Erythroblast (primary cell): ENCODE results near the gene NEK8.
A peak's percentile ranks its signal among the peaks of the same experiment; 100 is the strongest.
"Not testable (repeated sequence)": the region's sequence is repeated elsewhere in the genome, so short reads cannot be mapped to it uniquely, and the experiment has no call there.

ENCODE experiments used
- DNase-seq, 2 experiments: peaks; one replicate each; lab custom pipeline; 2025; lab: John Stamatoyannopoulos, UW
- GATA1 ChIP-seq: IDR thresholded peaks from 2 replicates; pipeline ENCODE4 v1.6.1; 2011; ENCODE audit warnings: low read depth, mild to moderate bottlenecking, control low read depth, low read length, moderate library complexity
- POLR2A ChIP-seq: IDR thresholded peaks from 2 replicates; pipeline ENCODE4 v1.6.1; 2011; ENCODE audit warnings: mild to moderate bottlenecking, low read length

Gene NEK8

DNA sequence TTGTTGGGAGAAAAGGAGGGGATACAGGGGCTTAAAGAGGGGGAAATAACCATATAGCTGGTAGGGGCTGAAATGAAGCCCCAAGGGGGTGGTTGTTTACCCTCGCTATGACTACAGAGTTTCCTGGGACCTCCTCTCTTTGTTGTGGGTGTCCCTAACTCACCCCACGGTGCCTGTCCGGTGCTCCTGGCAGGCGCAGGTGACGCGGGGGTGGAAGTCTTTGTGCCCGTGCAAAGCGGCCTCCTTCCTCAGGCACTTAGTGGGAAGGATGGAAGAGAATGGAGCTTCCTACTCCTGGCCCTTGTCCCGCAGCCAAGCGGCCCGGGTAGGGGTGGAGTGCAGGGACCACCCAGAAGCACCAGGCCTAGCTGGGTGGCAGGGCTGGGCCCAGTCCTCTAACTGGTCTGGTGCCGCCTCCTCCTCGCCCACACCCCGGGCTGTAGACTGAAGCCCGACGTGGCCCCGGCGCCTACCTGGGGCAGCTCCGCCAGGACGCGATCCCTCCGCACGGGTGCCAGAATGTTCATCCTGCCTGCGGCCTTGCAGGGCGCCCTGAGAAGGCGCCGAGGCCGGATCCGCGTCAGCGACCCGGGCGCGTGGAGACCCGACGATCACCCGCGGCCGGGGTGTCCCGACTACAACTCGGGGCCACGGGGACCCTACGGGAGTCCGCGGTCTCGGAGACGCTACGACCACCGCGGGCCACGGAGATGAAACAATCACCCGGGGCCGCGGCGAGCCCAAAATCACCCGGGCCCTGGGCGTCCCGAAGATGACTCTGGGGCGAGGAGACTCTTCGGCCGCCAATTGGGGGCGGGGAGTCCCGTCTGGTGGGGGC, 11.6 kb upstream of the NEK8 start:
- TF ChIP-seq POLR2A (no peak), GATA1 (no peak)
- no peak for DNase-seq

DNA sequence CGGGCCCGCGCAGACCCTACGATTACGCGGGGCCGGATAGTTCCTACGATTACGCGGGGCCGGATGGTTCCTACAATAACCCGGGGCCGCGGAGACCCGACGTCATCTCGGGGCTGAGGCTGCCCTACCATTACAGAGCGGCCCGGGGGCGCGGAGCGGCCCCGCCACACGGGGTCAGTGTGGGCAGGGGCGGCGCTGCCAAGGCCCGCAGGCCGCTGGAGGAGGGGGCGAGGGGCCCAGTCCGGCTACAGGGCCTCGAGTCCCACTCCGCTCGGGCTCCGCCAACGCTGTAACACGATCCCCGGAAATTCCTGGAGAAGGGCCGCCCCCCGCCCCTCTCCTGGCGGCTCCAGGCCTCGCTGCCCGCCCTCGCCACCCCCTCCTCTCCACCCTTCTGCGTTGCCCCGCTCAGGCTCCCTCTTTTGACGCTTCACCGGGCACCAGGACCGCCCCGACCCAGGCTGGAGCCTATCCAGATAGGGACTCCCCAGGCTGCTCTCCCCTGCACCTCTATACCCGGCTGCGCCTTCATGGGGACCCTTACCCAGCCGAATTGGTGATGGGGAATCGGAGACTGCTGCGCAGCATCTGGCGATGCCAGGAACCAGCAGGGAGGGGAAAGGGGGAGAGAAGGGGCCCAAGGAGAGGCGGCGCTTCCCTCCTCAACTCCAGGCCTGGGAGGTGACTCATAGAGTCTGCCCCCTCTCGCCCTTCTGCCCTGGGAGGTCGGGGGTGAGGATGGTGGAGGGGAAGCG, 10.8 kb upstream of the NEK8 start, which contains the start of gene RAB34:
RAB34 (minus strand) TSS at position 291 of the 755 bp plus-strand sequence. CDS start 602 bp downstream, outside the sequence.
- peak in 1 of 2 experiments; percentile 17 for DNase-seq

DNA sequence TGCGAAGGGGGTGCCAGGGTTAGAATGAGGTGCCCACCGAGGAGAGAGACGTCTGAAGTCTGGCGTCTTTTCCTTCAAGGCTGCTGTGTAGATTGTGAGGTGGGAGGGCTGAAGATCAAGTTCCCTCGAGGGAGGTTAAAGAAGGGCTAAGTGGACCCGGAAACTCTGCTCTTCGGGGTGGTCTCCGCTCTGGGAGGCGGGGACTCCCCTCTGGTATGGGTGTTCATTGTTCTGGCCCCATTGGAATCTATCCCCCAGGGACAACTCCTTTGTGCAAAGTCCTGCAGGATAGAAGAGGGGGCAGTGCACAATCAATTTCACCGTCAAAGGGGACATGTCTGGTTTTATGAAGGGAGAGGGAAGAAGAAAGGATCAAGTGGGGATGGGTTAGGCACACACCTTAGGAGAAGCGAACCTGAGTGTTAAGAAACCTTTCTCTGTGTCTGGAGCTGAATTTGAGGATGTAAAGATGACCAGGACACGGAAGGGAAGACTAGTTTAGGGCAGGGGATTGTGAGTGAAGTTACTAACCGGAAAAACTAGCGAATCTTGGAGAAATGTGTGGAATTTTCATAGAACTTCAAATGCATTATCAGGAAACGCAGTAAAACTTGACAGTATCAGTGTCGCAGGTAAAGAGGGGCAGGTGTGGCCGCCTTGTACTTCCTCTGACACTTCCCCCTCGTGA, 10.1 kb upstream of the NEK8 start:
- TF ChIP-seq POLR2A: no peak
- TF ChIP-seq GATA1: no peak
- no peak for DNase-seq

More for the DNA sequence above, 10.8 kb upstream of the NEK8 start, which contains the start of gene RAB34:
- no peak for TF ChIP-seq POLR2A
- TF ChIP-seq GATA1: no peak

GRCh38 chr17:28719021-28719433, 9.6 kb upstream of the NEK8 start:
- TF ChIP-seq POLR2A (no peak), GATA1 (no peak)
- peak in 1 of 2 experiments; percentile 63 for DNase-seq

- TF ChIP-seq GATA1: no peak
- TF ChIP-seq POLR2A: peak; percentile 70
- peak; percentile 53 to 65 for DNase-seq
Observed at GRCh38 chr17:28720247-28720996, 8.2 kb upstream of the NEK8 start.

DNA sequence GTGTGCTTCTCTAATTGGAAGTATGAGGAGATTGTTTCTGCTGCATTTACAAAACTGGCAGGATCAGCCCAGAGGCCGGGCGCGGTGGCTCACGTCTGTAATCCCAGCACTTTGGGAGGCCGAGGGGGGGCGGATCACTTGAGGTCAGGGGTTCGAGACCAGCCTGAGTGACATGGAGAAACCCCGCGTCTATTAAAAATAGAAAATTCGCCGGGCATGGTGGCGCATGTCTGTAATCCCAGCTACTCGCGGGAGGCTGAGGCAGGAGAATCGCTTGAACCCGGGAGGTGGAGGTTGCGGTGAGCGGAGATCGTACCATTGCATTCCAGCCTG, 7.6 kb upstream of the NEK8 start:
- DNase-seq: not testable (repeated sequence)

DNA sequence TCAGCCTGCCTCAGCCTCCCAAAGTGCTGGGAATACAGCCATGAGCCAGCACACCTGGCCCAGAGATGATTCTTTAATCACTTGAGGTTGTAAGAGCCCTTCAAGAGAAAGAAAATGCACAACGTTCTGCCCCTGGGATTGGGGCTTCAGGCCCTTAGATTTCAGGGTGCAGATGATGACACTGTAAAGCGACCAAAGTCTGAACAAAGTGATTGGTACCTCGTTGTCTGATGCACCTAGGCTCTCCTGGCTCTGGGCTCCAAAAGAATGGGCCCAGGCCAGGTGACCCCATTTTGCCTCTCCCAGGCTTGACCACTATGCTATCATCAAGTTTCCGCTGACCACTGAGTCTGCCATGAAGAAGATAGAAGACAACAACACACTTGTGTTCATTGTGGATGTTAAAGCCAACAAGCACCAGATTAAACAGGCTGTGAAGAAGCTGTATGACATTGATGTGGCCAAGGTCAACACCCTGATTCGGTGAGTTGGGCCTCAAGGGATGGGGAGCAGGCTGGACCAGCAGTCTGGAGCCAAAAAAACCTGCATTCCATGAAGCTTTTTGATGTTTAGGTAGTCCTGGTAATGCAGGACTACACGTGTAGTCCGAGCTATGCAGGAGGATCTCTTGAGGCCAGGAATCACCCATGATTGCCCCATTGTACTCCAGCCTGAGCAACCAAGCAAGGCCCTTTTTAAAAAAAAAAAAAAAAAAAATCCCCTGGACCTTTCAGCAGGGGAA, 6.0 kb upstream of the NEK8 start:
- TF ChIP-seq GATA1 (no peak), POLR2A (no peak)
- DNase-seq: no peak

GRCh38 chr17:28723159-28723835, 5.3 kb upstream of the NEK8 start:
- TF ChIP-seq GATA1 (no peak), POLR2A (no peak)
- DNase-seq: no peak

GRCh38 chr17:28723836-28724499, 4.6 kb upstream of the NEK8 start:
- not testable (repeated sequence) for DNase-seq

DNA sequence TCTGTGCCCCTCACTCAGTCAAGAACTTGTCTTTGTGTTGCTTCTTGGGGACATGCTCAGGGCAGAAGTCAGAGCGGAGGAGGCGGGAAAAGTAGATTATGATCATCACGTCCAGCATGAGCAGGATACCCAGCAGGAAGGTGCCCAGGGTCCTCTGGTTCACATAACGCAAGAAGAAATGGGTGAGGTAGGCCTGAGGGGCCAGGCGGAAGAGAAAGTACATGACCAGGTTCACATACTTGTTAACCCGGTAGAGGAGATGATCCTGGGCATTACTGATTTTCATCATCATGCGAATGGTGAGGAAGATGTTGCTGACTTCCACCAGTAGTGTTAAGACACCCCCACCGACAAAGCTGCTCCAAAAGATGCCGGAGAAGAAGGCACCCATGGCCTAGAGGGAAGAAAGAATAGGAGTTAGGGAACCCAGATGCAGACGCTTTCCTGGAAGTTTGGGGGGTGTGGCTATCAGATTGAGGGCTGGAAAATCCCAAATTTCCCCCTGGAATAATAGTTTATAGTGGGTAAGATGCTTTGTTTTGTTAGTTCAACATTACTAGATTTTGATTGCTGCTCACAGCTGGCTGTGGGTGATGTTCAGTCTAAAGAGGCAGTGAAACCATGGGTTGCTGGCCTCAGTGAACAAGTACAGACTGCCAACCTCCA, 4.0 kb upstream of the NEK8 start:
- DNase-seq: peak in 1 of 2 experiments; percentile 42
- no peak for TF ChIP-seq POLR2A
- TF ChIP-seq GATA1: no peak

- no peak for TF ChIP-seq GATA1
- peak; percentile 67 for TF ChIP-seq POLR2A
- DNase-seq: peak; percentile 63 to 68
Observed at GRCh38 chr17:28725166-28725659, 3.4 kb upstream of the NEK8 start.
